Lung (tissue), 12 donors: ENCODE results near the gene PLVAP. TPM values are rescaled to one million over a fixed set of nuclear protein-coding genes. Genes with fewer than 3 reads are reported as not detected.

Experiments
- ATAC-seq: fragments of 200-7000 bp; cut with Tn5 transposase; one replicate; pipeline ENCODE4 v1.9.1; 2020; ENCODE audit warnings: moderate number of reproducible peaks; ENCODE audit not compliant: insufficient read depth, low FRiP score
- DNase-seq, 3 donors: peaks; one replicate each; pipeline ENCODE4 v3.0.0-alpha.2; 2013 to 2017
- H3K27ac ChIP-seq, 2 donors: one replicate each; pipeline ENCODE4 v1.5.1; 2013; ENCODE audit warnings: mild to moderate bottlenecking in 2 of 2, moderate library complexity in 2 of 2, control low read depth in 1 of 2, inconsistent platforms in 1 of 2, low read depth in 1 of 2, low read length in 1 of 2
- H3K27me3 ChIP-seq, 3 donors: one replicate each; pipeline ENCODE4 v1.5.1; 2013; ENCODE audit warnings: low read length in 2 of 3; ENCODE audit not compliant: control insufficient read depth in 3 of 3, insufficient read depth in 3 of 3
- H3K36me3 ChIP-seq, 4 donors: one replicate each; pipeline ENCODE4 v1.5.1; 2013; ENCODE audit warnings: low read length in 4 of 4, mild to moderate bottlenecking in 1 of 4, moderate library complexity in 1 of 4; ENCODE audit not compliant: control insufficient read depth in 4 of 4, insufficient read depth in 4 of 4
- H3K4me1 ChIP-seq, 5 donors: one replicate each; pipeline ENCODE4 v1.5.1; 2013; ENCODE audit warnings: low read length in 5 of 5, mild to moderate bottlenecking in 2 of 5, moderate library complexity in 1 of 5; ENCODE audit not compliant: control insufficient read depth in 5 of 5, insufficient read depth in 5 of 5
- H3K4me3 ChIP-seq: one replicate; pipeline ENCODE4 v1.5.1; 2013; ENCODE audit warnings: mild to moderate bottlenecking, control low read depth, moderate library complexity
- H3K9ac ChIP-seq, 2 donors: one replicate each; pipeline ENCODE4 v1.5.1; 2013; ENCODE audit warnings: low read length in 2 of 2, control low read depth in 1 of 2; ENCODE audit not compliant: insufficient read depth in 1 of 2
- H3K9me3 ChIP-seq, 4 donors: one replicate each; pipeline ENCODE4 v1.5.1; 2013; ENCODE audit warnings: low read length in 3 of 4, mild to moderate bottlenecking in 1 of 4, moderate library complexity in 1 of 4; ENCODE audit not compliant: control insufficient read depth in 4 of 4, insufficient read depth in 3 of 4
- WGBS, 2 donors: extraction: QIAGEN DNeasy Blood & Tissue Kit; methylation state at CpG; one replicate each; pipeline ENCODE4 v1.1.7; 2013; 5-methylcytosine and 5-hydroxymethylcytosine counted together
- polyA plus RNA-seq, 2 donors: library from polyadenylated mRNA; stranded (reverse); fragments of 200-250 nt; gene quantifications; one replicate each; pipeline ENCODE4 v1.2.1, GENCODE V29; 2013
- total RNA-seq, 2 donors: library from RNA; depleted of rRNA in 1 of 2; stranded (reverse); fragments of >200 nt in 1 of 2; gene quantifications; one replicate each; pipeline ENCODE4 v1.2.1, GENCODE V29; 2014 to 2021
- TF ChIP-seq, protein P1 (sequence below): IDR thresholded peaks from 2 replicates; pipeline ENCODE4 v1.5.1; 2012; ENCODE audit warnings: mild to moderate bottlenecking; ENCODE audit errors: control extremely low read depth, extremely low read depth
- donor health status: control.
- donor health status: control.
- donor health status: Bipolar disorder and iron deficiency.
- donor health status: healthy.
- donor health status: DM: yes; HTN: yes; CAD: no.

PLVAP gene
- total and polyA plus RNA-seq, 4 donors: 6.4 to 55.0 (median 25.8) TPM

DNA sequence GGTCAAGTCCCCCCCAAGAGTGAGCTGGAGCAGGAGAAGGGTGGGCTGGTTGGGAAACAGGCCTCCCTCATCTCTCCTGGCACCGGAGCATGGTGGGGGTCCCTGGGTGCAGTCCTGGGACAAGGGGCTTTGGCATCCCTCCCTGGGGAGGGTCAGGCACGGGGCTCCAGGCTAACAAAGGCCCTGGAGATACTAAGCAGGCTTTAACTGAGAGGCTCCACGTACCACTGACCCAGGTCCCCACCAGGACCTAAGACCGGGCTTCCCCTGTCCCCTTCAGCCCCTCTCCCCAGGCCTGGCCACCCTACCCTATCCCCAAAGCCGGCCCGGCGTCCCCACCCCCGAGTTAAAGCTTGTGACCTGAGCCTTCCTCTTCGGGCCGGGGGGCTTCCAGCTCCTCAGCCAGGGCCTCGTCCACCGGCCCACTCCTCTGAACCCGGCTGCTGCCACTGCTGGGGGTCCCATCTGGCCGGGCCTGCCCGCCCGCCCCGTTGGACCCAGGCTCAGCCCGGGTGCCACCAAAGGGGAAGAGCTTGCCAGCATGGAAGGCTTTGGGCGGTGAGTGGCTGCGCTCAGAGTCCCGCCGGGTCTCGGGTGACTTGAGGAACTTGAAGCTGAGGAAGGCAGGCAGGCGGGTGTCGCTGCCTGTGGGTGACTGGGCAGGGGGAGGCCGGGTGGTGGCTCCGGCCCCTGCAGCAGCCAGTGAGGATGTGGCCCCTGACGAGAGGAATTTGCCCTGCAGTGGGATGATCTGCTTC, 52.6 kb downstream of the PLVAP start:
- Histone ChIP-seq H3K9ac (no peak overlapping the region), H3K27ac (no peak overlapping the region), H3K9me3 (peaks cover 0 to 2% (median 0%) of the 10 kb centered on the region in 4 donors), H3K4me1 (peaks cover 0 to 8% (median 4%) of the 10 kb centered on the region in 5 donors), H3K4me3 (no peak overlapping the region), H3K27me3 (peaks cover 0 to 2% (median 0%) of the 10 kb centered on the region in 3 donors), H3K36me3 (peaks cover 0 to 31% (median 8%) of the 10 kb centered on the region in 4 donors)
- 87 to 89% methylated on average over 27 to 28 of the region's 28 CpGs for WGBS, 2 donors
- no peak for ATAC-seq
- DNase-seq: no peak
- TF ChIP-seq, protein P1, sequence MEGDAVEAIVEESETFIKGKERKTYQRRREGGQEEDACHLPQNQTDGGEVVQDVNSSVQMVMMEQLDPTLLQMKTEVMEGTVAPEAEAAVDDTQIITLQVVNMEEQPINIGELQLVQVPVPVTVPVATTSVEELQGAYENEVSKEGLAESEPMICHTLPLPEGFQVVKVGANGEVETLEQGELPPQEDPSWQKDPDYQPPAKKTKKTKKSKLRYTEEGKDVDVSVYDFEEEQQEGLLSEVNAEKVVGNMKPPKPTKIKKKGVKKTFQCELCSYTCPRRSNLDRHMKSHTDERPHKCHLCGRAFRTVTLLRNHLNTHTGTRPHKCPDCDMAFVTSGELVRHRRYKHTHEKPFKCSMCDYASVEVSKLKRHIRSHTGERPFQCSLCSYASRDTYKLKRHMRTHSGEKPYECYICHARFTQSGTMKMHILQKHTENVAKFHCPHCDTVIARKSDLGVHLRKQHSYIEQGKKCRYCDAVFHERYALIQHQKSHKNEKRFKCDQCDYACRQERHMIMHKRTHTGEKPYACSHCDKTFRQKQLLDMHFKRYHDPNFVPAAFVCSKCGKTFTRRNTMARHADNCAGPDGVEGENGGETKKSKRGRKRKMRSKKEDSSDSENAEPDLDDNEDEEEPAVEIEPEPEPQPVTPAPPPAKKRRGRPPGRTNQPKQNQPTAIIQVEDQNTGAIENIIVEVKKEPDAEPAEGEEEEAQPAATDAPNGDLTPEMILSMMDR: no peak

DNA sequence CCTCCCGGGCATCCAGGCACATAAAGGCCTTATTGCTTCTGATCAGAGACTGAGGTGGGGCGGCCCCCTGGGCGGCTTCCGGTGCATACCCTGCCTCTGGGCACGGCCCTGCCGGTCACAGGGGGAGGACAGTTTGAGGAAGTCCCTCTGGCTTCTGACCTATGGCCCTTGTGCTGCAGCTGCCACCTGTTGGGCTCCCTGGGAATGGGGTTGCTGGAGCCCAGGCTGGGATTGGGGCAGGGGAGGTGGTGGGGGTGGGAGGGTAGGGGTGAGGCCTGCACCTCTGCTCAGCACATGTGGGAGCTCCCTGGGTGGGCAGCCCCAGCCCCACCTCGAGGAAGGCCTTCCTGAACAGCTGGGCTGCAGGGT, 53.2 kb downstream of the PLVAP start:
- TF ChIP-seq, protein P1: no peak
- Histone ChIP-seq H3K4me1 (peaks cover 0 to 6% (median 0%) of the 10 kb centered on the region in 5 donors), H3K36me3 (peaks cover 0 to 37% (median 8%) of the 10 kb centered on the region in 4 donors), H3K27me3 (no peaks in the 10 kb centered on the region), H3K4me3 (no peak overlapping the region), H3K27ac (no peak overlapping the region), H3K9me3 (peaks cover 0 to 2% (median 0%) of the 10 kb centered on the region in 4 donors), H3K9ac (no peak overlapping the region)
- DNase-seq: no peak
- 34 to 35% methylated on average over 7 of the region's 7 CpGs for WGBS, 2 donors
- ATAC-seq: no peak

DNA sequence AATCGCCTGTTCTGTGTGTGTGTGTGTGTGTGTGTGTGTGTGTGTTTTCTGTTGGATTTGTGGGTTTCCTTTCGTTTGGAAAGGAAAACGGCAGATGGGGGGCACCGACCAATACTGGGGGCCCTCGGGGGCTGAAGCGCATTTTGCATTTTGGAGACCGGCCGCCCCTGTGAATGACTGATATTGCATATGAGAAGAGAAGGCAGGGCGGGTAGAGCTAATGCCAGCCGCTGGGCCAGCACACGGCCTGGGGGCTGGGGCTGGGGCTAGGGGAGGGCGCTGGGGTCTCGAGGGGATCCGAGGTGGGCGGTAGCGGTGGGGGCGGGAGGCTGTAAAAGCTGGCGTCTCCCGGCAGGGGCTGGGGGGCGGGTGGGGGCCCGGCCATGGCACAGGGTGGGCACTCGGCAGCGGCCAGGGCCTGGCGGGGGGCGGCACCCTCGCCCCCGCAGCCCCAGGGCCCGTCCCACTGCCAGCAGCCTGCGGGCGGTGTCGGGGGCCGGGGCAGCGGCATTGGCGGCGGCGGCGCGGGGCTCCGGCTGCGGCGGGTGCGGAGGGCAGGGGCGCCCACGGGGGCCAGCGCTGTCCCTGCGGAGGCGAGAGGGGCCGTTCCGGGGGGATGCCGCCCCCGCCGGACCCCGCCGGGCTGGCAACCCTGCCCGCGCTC, 53.7 kb downstream of the PLVAP start:
- Histone ChIP-seq H3K4me1 (peaks cover 0 to 6% (median 0%) of the 10 kb centered on the region in 5 donors), H3K4me3 (no peak overlapping the region), H3K9me3 (peaks cover 0 to 2% (median 0%) of the 10 kb centered on the region in 4 donors), H3K27me3 (no peaks in the 10 kb centered on the region), H3K27ac (no peak overlapping the region), H3K36me3 (peaks cover 0 to 41% (median 8%) of the 10 kb centered on the region in 4 donors), H3K9ac (no peak overlapping the region)
- DNase-seq (no peak), ATAC-seq (no peak)
- 36 to 47% methylated on average over 44 to 56 of the region's 56 CpGs for WGBS, 2 donors
- TF ChIP-seq, protein P1: no peak
